ENCODE measurements around the gene IL1RN. TPM values are rescaled to one million over a fixed set of nuclear protein-coding genes. Genes with fewer than 3 reads are reported as not detected.

Gene IL1RN
- total and polyA plus RNA-seq, 2 donors (not counting 3 experiments of a cell fraction or from before 2014, with no cell fraction given) = not detected

DNA sequence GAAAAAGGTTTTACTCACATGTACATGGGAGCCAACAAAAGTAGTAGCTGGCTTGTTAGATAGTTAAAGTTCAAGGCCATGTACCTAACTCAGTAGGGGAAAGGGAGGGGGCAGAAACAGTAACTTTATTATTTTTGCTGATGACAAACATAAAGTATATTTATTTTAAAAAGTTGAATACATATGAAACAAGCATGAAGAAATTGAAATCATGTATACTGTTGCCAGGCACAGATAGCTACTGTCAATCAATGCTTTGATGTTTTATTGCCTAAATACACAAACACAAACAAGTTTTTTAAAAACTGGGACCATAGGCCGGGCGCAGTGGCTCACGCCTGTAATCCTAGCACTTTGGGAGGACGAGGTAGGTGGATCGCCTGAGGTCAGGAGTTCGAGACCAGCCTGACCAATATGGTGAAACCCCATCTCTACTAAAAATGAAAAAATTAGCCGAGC lies 38.8 kb downstream of the IL1RN start:
- BruUV-seq (replicated peaks) = no TSS peak

More for the DNA sequence above, 38.8 kb downstream of the IL1RN start:
- dilution Hi-C loops (cut with MboI; ENCODE audit: extremely low pct_ligation_motif_present, low sequenced_read_pairs) = no loop called here
- Histone ChIP-seq H3K79me2 (ENCODE audit: control insufficient read depth, insufficient read depth, low read length) (no peaks in the 10 kb centered on the region), H3K4me3 (replicated peaks in 1 of 3; ENCODE audit: insufficient read depth in 1 of 3, low read depth in 1 of 3, low read length in 3 of 3) (no peak overlapping the region), H3K27ac (ENCODE audit: insufficient read depth, low read depth, low read length) (no peak overlapping the region), H3K9me3 (replicated peaks; ENCODE audit: control insufficient read depth, insufficient read depth, low read length) (no peaks in the 10 kb centered on the region), H2AFZ (ENCODE audit: low read depth, low read length) (no peak overlapping the region), H3K4me1 (ENCODE audit: control insufficient read depth, extremely low read depth, insufficient read depth, low read length) (peaks cover 4% of the 10 kb centered on the region), H3K27me3 (ENCODE audit: control insufficient read depth in 2 of 2, insufficient read depth in 2 of 2, low read length in 2 of 2) (peaks cover 0 to 23% of the 10 kb centered on the region in 2 experiments), H3K9ac (replicated peaks; ENCODE audit: extremely low read depth, insufficient read depth, low read length) (no peak overlapping the region), H3K9me1 (replicated peaks; ENCODE audit: control insufficient read depth, extremely low read depth, insufficient read depth, low read length) (no peaks in the 10 kb centered on the region), H4K20me1 (replicated peaks; ENCODE audit: control insufficient read depth, extremely low read depth, insufficient read depth, low read length) (no peaks in the 10 kb centered on the region), H3K4me2 (ENCODE audit: insufficient read depth, low read length) (no peak overlapping the region), H3K36me3 (ENCODE audit: control insufficient read depth in 2 of 2, extremely low read depth in 1 of 2, insufficient read depth in 2 of 2, low read length in 2 of 2) (no peaks in the 10 kb centered on the region)
- TF ChIP-seq, protein P1, sequence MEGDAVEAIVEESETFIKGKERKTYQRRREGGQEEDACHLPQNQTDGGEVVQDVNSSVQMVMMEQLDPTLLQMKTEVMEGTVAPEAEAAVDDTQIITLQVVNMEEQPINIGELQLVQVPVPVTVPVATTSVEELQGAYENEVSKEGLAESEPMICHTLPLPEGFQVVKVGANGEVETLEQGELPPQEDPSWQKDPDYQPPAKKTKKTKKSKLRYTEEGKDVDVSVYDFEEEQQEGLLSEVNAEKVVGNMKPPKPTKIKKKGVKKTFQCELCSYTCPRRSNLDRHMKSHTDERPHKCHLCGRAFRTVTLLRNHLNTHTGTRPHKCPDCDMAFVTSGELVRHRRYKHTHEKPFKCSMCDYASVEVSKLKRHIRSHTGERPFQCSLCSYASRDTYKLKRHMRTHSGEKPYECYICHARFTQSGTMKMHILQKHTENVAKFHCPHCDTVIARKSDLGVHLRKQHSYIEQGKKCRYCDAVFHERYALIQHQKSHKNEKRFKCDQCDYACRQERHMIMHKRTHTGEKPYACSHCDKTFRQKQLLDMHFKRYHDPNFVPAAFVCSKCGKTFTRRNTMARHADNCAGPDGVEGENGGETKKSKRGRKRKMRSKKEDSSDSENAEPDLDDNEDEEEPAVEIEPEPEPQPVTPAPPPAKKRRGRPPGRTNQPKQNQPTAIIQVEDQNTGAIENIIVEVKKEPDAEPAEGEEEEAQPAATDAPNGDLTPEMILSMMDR (IDR thresholded peaks at IDR 0.05; ENCODE audit: extremely low read depth in 1 of 2, insufficient read depth in 1 of 2, low read depth in 1 of 2, low read length in 2 of 2) = no peak
- TF ChIP-seq MYC (IDR thresholded peaks at IDR 0.05; ENCODE audit: low read depth, low read length) = no peak
- TF ChIP-seq GATA2 (IDR thresholded peaks at IDR 0.05; ENCODE audit: insufficient read depth, insufficient read length, low read depth, low read length) = no peak
- no peak for TF ChIP-seq POLR2AphosphoS5 (IDR thresholded peaks at IDR 0.05; ENCODE audit: insufficient read depth, low read depth, low read length)
- CTCF ChIA-PET = interaction anchor here (2.0 to 5.3 kb wide), 2 partner anchors 28 to 33 kb away, joined by 9 to 48 read pairs; no protein-coding TSS in a partner anchor
- FAIRE-seq (no peak), DNase-seq (ENCODE audit: low read depth, low spot score) (no peak)
- intact Hi-C loops (cut with micrococcal nuclease) = no loop called here
- POLR2A ChIA-PET = no interaction called here
